Stimulated activated CD4-positive, alpha-beta T cell treated with anti-CD3 and anti-CD28 coated beads, TNF-alpha, amount 100 ng/mL, for 48 hours (primary cell): ENCODE data around the gene NF1.
"Not testable (repeated sequence)": the region's sequence is repeated elsewhere in the genome, so short reads cannot be mapped to it uniquely, and the experiment has no call there.

Experiments
- DNase-seq, 3 donors: peaks; one replicate each; pipeline ENCODE4 v3.0.0-alpha.2; 2020; ENCODE audit warnings: low read depth in 3 of 3

NF1 gene

DNA sequence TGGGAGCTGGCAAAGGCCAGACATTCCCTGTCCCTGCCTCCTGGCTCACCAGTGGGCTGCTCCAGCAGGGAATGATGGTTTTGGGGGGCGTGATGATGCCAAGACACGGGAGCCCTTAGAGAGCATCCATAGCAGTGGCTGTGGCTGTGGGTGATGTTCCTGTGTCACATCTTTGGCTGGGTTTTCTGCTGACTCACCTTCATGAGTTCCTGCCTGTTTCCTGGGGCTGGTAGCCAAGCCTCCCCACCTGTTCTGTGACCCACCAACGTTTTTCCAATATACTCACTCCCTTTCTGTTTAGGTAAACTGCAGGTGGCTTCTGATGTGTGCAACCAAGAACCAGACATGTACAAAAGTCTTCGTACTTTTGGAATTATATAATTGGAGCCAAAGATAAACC is 16.5 kb upstream of the NF1 start:
- no peak for DNase-seq

DNA sequence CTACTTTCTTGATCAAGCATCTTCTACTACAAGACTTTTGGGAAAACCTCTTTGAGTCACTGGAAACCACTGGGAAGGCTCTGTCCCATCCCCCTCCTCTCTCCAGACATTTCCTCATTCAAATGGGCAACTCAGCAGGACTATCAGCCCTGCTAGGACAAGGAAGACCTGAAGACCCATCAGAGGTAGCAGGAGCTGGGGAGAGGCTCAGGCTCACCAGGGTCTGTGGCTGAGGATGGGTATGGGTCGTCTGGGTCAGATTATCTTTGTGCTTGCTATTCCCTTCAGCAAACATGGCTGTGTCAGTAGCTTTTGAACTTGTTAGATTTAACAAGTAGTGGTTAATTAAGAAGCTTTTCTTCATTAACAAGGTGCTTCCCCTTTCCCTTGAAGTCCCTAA is 15.0 kb upstream of the NF1 start:
- DNase-seq, result no peak

DNA sequence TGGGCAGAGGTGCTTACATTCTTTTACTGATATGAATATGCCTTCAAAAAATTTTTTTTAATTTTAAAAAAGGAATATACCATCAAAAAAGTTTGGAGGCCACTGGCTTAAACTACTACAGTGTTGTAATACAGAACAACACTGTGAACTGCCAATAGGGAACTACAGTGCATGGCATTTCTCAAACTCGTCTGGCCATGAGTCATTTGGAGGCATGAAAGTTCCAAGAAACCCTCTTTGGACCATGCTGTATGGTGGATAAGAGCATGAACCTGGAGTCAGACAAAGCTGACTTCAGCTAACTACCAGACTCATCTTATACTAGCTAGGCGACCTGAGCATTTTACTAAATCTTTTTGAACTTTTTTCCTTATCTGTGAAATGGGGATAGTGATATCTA is 9.2 kb upstream of the NF1 start:
- DNase-seq, result no peak

DNA sequence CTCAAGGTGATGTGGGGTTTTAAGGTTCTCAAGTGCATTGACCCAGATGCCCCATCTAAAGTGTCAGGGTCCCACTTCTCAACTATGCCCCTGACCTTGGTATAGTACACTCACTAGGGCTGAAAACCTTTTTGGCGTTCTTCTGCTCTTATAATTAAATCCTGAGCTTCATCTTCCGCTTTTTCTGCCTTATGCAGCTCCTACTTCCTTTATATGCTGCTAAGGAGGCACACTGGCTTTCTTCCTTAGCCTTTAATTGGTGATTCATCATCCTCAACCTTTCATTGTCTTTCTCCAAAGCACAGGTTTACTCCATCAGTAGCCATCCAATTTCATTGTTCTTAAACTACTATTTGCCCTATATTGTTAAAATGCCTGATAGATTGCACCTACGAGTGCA is 5.3 kb upstream of the NF1 start:
- DNase-seq, result no peak

DNA sequence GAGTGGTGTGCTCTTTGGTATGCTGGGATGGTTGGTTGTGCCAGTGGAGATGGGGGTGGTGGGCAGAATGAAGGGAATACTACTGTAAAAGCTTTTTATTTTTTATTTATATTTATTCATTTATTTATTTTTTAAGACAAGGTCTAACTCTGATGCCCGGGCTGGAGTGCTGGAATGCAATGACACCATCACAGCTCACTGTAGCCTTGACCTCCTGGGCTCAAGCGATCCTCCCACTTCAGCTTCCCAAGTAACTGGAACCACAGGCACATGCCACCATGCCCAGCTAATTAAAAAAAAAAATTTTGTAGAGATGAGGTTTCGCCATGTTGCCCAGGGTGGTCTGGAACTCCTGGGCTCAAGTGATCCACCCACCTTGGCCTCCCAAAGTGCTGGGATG is 4.1 kb upstream of the NF1 start:
- DNase-seq, result not testable (repeated sequence)

DNA sequence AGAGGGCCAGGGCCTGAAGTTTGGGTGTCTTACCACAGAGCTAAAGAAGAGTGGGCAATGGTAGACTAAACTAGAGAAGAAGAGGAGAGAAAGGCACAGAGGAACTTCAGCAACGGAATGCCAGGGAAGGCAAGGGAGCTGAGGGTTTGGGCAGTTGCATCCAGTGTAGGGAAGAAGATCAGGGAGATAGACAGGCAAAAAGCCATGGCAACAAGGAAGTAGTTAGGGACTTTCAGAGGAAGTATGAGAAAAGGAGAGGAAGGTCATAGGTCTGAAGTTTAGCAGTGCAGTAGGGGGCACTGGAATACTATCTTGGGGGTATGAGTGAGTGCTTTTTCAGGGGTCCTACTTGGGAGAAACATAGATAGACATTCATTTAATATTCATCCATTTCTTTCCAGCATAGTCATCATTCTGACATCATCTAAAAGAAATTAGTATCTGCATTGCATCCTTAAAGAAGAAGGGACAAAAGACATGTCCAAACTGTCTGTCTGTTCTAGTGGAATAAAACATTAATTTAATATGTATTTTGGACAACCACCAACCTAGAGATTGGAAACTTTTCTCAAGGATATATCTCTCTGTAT is 2.2 kb upstream of the NF1 start:
- no peak for DNase-seq

DNA sequence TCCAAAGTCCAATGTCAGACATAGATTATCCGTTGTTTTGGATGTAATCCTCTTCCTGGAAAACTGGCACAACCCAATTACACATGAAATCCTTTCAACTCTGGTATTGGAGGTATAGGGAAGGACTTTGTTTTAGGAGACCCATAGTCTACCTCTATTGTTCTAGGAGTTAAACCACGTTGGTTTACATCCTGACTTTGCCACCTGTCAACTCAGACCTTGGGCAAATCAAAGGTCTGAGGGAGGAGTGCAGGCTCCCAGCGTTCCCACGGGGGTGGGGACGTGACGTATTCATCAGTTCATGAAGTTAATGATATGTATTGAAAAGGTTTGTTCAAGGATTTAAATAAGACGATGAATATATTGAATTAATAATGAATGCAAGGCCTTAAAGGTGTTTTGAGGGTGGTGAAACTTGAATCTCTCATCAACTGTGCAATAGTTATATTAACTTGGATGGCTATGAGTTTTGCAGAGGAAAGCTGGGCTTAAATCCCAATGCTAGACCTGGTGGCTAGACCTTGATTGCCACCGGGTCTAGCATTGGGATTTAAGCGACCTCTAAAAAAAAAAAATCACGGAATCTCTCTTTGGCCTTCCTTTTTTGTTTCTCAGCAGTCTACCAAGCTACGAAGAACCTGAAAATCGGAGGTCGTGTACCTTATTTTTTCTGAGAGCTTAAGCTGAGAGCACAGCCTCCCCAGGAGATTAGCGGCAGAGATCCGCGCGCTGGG is 744 bp upstream of the NF1 start:
- no peak for DNase-seq

DNA sequence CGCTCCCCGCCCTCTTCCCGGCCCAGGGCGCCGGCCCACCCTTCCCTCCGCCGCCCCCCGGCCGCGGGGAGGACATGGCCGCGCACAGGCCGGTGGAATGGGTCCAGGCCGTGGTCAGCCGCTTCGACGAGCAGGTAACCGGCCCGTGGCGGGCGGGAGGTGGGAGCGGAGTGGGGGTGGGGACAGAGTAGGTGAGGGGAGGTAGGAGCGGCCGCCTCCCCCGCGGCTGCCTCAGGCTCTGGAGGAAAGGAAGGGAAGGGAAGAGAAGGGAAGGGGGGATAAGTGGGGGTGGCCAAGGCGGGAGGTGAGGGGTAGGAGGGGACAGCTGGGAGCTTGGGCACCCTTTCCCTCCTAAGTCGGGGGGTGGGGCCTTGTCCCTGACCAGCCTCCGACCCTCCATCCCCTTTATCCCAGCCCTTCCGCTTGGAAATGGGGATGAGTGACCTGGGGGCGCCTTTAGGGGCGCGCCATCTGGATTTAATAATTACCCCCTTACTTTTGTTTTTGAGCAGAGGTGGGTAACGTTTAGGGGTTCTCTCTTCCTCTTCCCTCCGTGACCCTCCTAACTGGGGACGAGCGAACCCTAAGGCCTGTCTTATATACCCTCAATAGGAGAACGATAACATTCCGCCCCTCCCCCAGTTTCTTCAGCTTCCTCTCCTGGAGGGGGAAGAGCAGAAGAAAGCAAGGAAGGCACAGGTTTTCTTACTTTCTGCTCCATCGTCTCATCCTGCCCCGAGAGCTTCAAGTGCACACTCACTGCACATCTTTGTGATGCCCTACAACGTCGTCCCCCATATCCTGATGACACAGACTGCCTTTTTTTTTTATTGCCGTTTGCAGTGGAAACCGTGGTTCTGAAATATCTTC is 694 bp downstream of the NF1 start:
- no peak for DNase-seq

DNA sequence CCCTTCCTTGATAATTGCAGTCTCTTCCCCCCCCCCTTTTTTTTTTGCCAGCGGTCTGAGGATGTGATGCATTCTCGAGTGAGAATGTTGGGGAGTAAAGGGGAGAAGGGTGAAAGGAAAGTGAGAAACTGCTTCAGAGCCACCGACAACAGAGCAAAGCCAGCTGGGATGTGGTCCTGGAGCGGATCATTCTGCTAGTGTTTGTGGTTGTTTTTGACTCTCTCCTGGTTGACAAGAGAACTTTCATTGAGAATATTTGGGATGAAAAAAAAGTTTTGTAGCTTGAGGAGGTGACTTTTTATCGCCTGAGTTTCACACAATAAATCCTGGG is 1.3 kb downstream of the NF1 start:
- no peak for DNase-seq

DNA sequence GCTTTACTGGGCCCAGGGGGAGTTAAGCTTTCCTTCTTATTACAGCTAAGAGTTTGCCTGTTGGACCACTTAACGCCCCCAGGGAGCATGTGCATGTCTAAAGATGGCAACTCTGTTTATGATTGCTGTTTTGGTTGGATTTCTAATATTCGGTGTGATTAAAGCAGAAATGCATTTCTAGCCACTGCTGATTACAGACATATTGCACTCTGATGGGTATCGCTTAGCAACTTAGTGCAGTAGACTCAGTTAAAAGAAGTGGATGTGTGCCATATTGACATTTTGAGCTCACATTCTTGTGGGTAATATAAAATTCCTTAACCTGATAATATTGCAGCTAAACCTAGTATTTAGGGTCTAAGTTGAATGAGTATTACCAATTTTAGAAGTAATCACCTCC is 4.2 kb downstream of the NF1 start:
- DNase-seq, result no peak

DNA sequence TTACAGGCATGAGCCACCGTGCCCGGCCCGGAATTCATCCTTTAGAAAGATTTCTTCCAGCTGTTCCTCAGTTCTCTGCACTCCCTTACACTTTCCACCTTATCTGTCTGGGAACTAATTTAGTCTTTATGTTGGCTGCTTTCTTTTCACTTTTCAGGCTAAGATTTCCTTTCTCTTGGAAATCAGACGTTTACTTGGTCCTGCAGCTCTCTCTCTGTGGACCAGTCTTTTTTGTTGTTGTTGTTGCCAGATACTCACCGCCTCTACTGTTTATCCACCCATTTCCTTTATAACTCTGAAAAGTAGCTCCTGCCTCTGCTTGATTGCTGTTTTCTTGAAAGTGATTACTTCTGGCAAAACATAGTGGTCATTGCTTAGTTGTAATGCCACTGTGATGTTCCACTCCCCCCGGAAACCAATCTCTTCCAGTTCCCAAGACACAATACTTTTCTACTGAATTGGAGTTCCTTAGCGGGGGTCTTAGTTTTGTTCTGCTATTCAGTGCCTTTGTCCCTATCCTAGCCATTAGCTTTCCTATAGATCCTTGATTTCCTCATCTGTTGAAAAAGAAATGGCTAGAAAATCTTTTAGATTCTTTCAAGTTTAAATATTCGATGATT is 6.2 kb downstream of the NF1 start:
- no peak for DNase-seq

DNA sequence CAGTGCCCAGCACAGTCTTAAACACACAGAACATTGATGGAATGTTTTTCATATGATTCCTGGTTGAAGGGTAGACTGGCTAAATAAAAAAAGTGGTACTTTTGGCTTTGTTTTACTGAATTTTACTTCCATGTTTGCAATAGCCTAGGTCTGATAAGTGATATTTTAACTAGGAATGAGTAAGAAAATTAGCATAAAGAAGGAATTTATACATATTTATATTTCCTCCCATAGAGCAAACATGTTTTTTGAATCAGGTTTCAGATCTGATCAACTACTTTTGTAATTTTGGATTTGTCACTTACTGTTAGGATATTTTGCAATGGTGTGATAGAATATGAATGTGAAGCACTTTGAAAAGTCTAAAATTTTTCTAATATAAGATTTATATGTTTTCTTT is 7.2 kb downstream of the NF1 start:
- no peak for DNase-seq

DNA sequence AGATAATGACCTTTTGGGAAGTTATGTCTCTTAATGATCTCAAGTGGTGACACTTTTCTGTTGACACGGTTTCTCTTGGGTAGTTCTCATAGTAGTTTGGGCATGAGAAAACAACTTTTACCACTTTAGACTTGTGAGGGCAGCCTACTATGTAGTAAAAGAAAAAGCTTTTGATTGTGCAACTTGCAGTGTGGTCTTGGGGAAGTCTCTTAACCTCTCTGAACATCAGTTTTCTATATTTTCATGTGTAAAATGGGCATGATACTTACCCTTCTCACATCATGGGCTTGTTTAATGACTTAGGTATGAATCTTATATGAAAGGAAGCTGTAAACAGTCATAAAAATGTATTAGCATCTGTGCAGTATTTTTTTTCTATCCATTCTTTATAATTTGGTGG is 11.2 kb downstream of the NF1 start:
- no peak for DNase-seq

DNA sequence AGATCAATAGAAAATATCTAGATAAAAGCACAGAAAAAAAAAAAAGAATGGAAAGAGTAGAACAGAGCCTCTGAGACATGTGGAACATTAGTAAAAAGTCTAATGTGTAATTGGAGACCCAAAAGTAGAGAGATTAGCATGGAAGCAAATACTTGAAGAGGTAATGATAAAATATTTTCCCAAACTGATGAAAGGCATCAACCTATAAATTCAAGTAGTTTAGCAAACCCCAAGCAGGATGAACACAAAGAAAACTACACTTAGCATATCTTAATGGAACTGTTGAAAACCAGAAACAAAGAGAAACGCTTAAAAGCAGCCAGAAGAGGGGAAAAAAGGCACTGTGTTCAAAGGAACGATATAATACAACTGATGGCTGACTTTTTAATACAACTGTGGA is 16.4 kb downstream of the NF1 start:
- no peak for DNase-seq

DNA sequence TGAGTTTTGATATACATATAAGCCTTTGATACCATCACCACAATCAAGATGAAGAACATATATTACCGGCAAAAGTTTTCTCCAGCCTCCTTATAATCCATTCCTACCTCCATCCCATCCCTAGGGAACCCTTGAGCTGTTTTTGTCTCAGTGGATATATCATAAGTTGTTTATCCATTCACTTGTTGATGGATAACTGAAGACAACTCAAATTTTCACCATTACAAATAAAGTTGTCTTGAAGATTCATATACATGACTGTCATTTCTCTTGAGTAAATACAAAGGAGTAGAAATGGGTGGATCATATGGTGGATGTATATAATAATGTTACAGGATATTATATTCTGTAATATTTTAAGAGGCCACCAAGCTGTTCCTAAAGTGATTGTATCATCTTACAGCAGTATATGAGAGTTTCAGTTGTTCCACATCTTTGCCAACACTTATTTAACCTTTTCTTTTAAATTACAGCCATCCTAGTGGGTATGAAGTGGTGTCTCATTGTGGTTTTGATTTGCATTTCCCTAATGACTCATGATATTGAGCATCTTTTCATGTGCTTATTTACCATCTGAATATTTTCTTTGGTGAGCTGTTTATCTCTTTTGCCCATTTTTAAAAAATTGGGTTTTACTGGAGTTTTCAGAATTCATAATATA is 17.4 kb downstream of the NF1 start:
- DNase-seq, result no peak

DNA sequence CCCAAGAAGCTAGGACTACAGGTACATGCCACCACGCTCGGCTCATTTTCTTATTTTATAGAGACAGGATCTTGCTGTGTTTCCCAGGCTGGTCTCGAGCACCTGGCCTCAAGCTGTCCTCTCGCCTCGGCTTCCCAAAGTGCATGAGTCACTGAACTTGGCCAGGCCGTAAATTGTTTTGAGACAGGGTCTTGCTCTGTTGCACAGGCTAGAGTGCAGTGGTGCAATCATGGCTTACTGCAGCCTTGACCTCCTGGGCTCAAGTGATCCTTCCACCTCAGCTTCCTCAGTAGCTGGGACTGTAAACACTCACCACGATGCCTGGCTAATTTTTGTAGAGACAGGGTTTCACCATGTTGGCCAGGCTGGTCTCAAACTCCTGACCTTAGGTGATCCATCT is 18.6 kb downstream of the NF1 start:
- DNase-seq, result not testable (repeated sequence)

DNA sequence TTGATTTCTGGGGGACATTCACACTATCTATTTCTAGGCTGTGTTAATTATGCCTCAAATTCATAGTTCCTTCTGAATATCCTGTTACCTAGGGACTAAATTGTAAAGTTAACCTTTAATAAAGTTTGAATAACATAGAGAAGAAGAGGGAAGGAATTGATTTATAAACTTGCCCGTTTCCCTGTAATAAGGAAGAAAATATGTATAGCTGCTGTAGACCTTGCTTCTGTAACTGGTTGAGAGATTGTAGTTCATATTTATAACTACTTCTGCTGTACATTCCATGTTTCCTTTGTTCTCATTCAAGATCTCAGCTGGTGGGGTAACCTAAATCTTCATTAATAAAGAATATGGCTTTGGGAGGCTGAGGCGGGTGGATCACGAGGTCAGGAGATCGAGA is 19.2 kb downstream of the NF1 start:
- no peak for DNase-seq

DNA sequence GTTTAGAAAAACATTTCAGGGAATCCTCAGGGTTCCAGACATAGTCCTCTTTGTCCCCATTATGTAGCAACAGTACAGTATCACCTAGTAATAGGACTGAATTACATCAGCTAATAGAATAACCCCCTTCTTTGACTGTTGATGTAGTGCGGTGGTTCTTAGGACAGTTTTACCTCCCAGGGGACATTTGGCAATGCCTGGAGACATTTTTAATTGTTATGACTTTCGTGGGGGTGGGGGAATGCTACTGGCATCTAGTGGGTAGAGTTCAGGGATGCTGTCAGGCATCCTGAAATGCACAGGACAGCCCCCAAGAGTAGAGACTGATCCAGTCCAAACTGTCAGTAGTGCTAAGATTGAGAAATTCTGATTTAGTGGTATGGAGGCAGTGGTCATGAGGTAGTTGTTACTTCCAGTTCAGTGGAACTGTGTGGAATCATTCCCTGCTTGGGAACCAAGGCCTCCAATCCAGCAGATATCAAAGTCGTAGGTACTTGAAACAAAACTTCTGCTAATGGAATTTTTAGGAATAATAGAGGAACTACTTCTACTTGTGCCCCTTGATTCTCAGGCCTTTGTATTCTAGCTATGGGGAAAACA is 20.3 kb downstream of the NF1 start:
- no peak for DNase-seq

DNA sequence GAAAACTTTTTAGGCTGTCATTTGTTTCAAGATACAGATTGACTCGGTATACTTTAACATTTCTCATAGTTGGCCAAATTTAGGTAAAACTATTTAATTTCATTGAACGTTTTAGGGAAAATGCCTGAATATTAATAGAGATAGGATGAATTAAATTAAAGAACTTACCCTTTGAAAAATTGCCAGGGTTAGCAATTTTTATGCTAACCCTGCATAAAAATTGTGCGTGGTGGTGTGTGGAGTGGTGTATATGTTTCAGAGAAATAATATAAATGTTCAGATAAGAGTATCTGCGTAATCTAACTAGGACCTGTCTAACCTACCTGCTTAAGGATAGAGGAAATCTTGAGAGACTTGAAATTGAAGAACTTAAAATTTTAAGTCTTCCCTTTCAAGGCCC is 21.4 kb downstream of the NF1 start:
- no peak for DNase-seq

DNA sequence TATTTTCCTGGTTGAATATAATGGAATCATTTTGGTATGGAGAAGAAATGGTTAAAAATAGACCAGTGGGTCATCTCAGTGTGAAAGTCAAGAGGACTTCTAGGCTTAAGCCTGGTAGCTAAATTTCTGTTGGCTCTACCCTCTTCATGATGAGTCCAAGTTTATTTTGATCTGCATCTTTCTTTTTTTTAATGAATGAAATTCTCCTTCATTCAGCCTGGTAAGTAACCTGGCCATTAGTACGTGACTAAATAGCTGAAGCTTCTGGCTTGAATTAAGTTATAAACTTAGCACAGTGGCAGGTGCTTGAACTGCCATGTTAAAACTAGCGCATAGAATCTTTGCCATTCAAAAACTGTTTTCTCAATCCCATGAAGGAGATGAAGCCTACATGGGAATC is 28.0 kb downstream of the NF1 start:
- no peak for DNase-seq

DNA sequence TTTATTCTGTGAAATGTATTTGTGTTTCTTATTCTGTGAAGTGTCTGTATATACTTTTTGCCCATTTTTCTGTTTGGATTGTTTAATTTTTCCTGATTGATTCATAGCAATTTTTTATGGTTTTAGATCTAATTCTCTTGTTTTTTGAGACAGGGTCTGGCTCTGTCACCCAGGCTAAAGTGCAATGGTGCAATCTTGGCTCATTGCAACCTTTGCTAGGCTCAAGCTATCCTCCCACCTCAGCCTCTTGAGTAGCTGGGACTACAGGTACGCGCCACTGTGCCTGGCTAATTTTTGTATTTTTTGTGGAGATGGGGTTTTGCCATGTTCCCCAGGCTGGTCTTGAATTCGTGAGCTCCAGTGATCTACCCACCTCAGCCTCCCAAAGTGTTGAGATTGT is 31.5 kb downstream of the NF1 start:
- no peak for DNase-seq

DNA sequence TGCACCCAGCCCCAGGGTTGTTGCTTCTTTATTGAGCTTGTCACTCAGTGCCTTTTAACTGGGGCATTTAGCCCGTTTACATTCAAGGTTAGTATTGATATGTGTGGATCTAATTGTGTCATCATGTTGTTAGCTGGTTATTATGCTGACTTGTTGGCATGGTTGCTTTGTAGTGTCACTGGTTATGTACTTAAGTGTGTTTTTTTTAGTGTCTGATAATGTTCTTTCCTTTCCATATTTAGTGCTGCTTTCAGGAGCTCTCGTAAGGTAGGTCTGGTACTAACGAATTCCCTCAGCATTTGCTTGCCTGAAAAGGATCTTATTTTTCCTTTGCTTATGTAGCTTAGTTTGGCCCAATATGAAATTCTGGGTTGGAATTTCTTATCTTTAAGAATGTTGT is 33.5 kb downstream of the NF1 start:
- no peak for DNase-seq
